CD14-positive monocyte (primary cell): ENCODE data around the gene NTRK2. TPM values are rescaled to one million over a fixed set of nuclear protein-coding genes. Genes with fewer than 3 reads are reported as not detected.

Source experiments
- DNase-seq, 3 donors: peaks; one replicate each; pipeline ENCODE4 v3.0.0-alpha.2; 2011 to 2022
- H2AFZ ChIP-seq: 2 replicates; pipeline ENCODE4 v1.6.0; 2012; ENCODE audit warnings: mild to moderate bottlenecking, low read depth, low read length, inconsistent platforms; ENCODE audit not compliant: insufficient read depth, poor library complexity, severe bottlenecking
- H3K27ac ChIP-seq, 2 donors: 1 replicate in 1 of 2; 2 replicates in 1 of 2; pipeline ENCODE4 v1.5.1; 2012 to 2013; ENCODE audit warnings: low read length in 2 of 2, control low read depth in 1 of 2, inconsistent platforms in 1 of 2, low read depth in 1 of 2, mild to moderate bottlenecking in 1 of 2
- H3K27me3 ChIP-seq, 2 donors: one replicate each; pipeline versions ENCODE4 v1.6.0 to v1.6.1; 2011 to 2013; ENCODE audit warnings: low read length in 2 of 2; ENCODE audit not compliant: control insufficient read depth in 2 of 2, insufficient read depth in 2 of 2
- H3K36me3 ChIP-seq, 2 donors: replicated peaks in 1 of 2; 1 replicate in 1 of 2; 2 replicates in 1 of 2; pipeline versions ENCODE4 v1.5.1 to v1.6.1; 2012 to 2013; ENCODE audit warnings: low read length in 2 of 2, control low read depth in 1 of 2, inconsistent platforms in 1 of 2, mild to moderate bottlenecking in 1 of 2; ENCODE audit not compliant: insufficient read depth in 2 of 2, control insufficient read depth in 1 of 2
- H3K4me1 ChIP-seq, 2 donors: 1 replicate in 1 of 2; 2 replicates in 1 of 2; pipeline versions ENCODE4 v1.5.1 to v1.6.1; 2012 to 2013; ENCODE audit warnings: low read length in 2 of 2, control low read depth in 1 of 2, inconsistent platforms in 1 of 2, mild to moderate bottlenecking in 1 of 2, moderate library complexity in 1 of 2; ENCODE audit not compliant: insufficient read depth in 2 of 2, control insufficient read depth in 1 of 2
- H3K4me2 ChIP-seq: replicated peaks from 2 replicates; pipeline ENCODE3; 2012; ENCODE audit warnings: low read length, moderate library complexity, mild to moderate bottlenecking; ENCODE audit not compliant: poor library complexity, severe bottlenecking; ENCODE audit errors: extremely low read depth
- H3K4me3 ChIP-seq, 3 experiments: fragments of 200-600 bp in 1 of 3; sonication (generic) in 1 of 3; replicated peaks in 1 of 3; 1 replicate in 2 of 3; 2 replicates in 1 of 3; pipeline ENCODE4 v1.5.1; 2011 to 2013; ENCODE audit warnings: low read length in 3 of 3, mild to moderate bottlenecking in 3 of 3, control low read depth in 2 of 3, low read depth in 2 of 3, inconsistent platforms in 1 of 3, moderate library complexity in 1 of 3
- H3K79me2 ChIP-seq: 2 replicates; pipeline ENCODE4 v1.6.0; 2012; ENCODE audit warnings: mild to moderate bottlenecking, control low read depth, inconsistent platforms, low read length, moderate library complexity; ENCODE audit not compliant: insufficient read depth
- H3K9ac ChIP-seq: 2 replicates; pipeline ENCODE4 v1.6.0; 2017; ENCODE audit warnings: low read length, mild to moderate bottlenecking; ENCODE audit not compliant: insufficient read depth, poor library complexity, severe bottlenecking
- H3K9me3 ChIP-seq, 2 donors: replicated peaks in 1 of 2; 1 replicate in 1 of 2; 2 replicates in 1 of 2; pipeline versions ENCODE4 v1.5.1 to v1.6.1; 2012 to 2013; ENCODE audit warnings: low read length in 2 of 2, control low read depth in 1 of 2; ENCODE audit not compliant: control insufficient read depth in 1 of 2, insufficient read depth in 1 of 2
- H4K20me1 ChIP-seq: 2 replicates; pipeline ENCODE4 v1.6.0; 2012; ENCODE audit warnings: mild to moderate bottlenecking, low read length, control low read depth, moderate library complexity; ENCODE audit not compliant: insufficient read depth
- H3K27ac Mint-ChIP-seq, 7 donors: one replicate each; pipeline ENCODE4 v1.8.0; 2020; ENCODE audit warnings: mild to moderate bottlenecking in 7 of 7, mixed read lengths in 7 of 7, moderate library complexity in 6 of 7, inconsistent platforms in 2 of 7
- H3K27me3 Mint-ChIP-seq, 3 donors: one replicate each; pipeline ENCODE4 v1.8.0; 2021 to 2022; ENCODE audit warnings: low read depth in 3 of 3, mild to moderate bottlenecking in 3 of 3, mixed read lengths in 3 of 3, moderate library complexity in 3 of 3, inconsistent platforms in 1 of 3
- H3K36me3 Mint-ChIP-seq, 2 donors: one replicate each; pipeline ENCODE4 v1.8.0; 2020; ENCODE audit warnings: mixed read lengths in 2 of 2, inconsistent platforms in 1 of 2, mild to moderate bottlenecking in 1 of 2
- H3K4me1 Mint-ChIP-seq: one replicate; pipeline ENCODE4 v1.8.0; 2020; ENCODE audit warnings: mild to moderate bottlenecking, mixed read lengths
- H3K4me3 Mint-ChIP-seq, 2 donors: one replicate each; pipeline ENCODE4 v1.8.0; 2020; ENCODE audit warnings: mild to moderate bottlenecking in 2 of 2, mixed read lengths in 2 of 2, moderate library complexity in 1 of 2
- H3K9me3 Mint-ChIP-seq, 7 donors: one replicate each; pipeline ENCODE4 v1.8.0; 2020 to 2022; ENCODE audit warnings: mixed read lengths in 7 of 7, mild to moderate bottlenecking in 6 of 7, moderate library complexity in 6 of 7, inconsistent platforms in 2 of 7
- CTCF ChIP-seq: fragments of 200-600 bp; IDR thresholded peaks from one replicate; pipeline ENCODE4 v1.8.0; 2022; ENCODE audit warnings: antibody characterized with exemption, mild to moderate bottlenecking
- WGBS: methylation state at CpG from one replicate; pipeline ENCODE4 v1.1.5; 2013; ENCODE audit warnings: missing lambda C conversion rate; ENCODE audit not compliant: insufficient coverage; 5-methylcytosine and 5-hydroxymethylcytosine counted together
- intact Hi-C, 2 donors: fragments of 100-400 bp; cut with micrococcal nuclease; formaldehyde crosslinking; loops; one replicate each; pipeline versions ENCODE4 v1.15.0 to v1.15.1; 2023
- polyA plus RNA-seq, 3 donors: library from polyadenylated mRNA; depleted of rRNA in 1 of 3; unstranded in 2 of 3; stranded (reverse) in 1 of 3; fragments of 300-500 nt in 2 of 3; fragments of >200 nt in 1 of 3; fragmentation: Illumina TruSeq in 2 of 3; gene quantifications; 1 replicate in 2 of 3; 2 replicates in 1 of 3; pipeline ENCODE4 v1.2.3, GENCODE V29; 2012 to 2021

The NTRK2 gene
- polyA plus RNA-seq, 3 donors = not detected

- Histone ChIP-seq H3K4me3 (no peak overlapping the region), H3K36me3 (no peaks in the 10 kb centered on the region), H4K20me1 (no peaks in the 10 kb centered on the region), H3K79me2 (no peaks in the 10 kb centered on the region), H3K27me3 (no peaks in the 10 kb centered on the region), H3K4me2 (no peak overlapping the region), H3K9me3 (no peaks in the 10 kb centered on the region), H2AFZ (no peak overlapping the region), H3K9ac (no peak overlapping the region), H3K4me1 (no peaks in the 10 kb centered on the region), H3K27ac (no peak overlapping the region)
- no CpG with 5 or more reads among the region's 1 CpG for WGBS
- no peak overlapping the region for H3K4me3 Mint-ChIP-seq
- H3K27me3 Mint-ChIP-seq = peaks cover 0 to 5% (median 0%) of the 10 kb centered on the region in 3 donors
- no peaks in the 10 kb centered on the region for H3K4me1 Mint-ChIP-seq
- intact Hi-C loops = no loop called here
- no peak for DNase-seq
- H3K36me3 Mint-ChIP-seq = no peaks in the 10 kb centered on the region
- TF ChIP-seq CTCF = no peak
- peaks cover 0 to 4% (median 2%) of the 10 kb centered on the region in 7 donors for H3K9me3 Mint-ChIP-seq
- no peak overlapping the region for H3K27ac Mint-ChIP-seq
These were observed 183.2 kb downstream of the NTRK2 start for GRCh38 chr9:84852617-84853301.

GRCh38 chr9:84856181-84856632 is 186.7 kb downstream of the NTRK2 start:
- Histone ChIP-seq H3K4me2 (no peak overlapping the region), H3K4me3 (no peak overlapping the region), H3K9me3 (no peaks in the 10 kb centered on the region), H3K9ac (no peak overlapping the region), H4K20me1 (no peaks in the 10 kb centered on the region), H3K36me3 (no peaks in the 10 kb centered on the region), H3K4me1 (no peaks in the 10 kb centered on the region), H3K27me3 (no peaks in the 10 kb centered on the region), H2AFZ (no peak overlapping the region), H3K79me2 (no peaks in the 10 kb centered on the region), H3K27ac (no peak overlapping the region)
- no peak overlapping the region for H3K27ac Mint-ChIP-seq
- H3K27me3 Mint-ChIP-seq = peaks cover 0 to 5% (median 2%) of the 10 kb centered on the region in 3 donors
- H3K9me3 Mint-ChIP-seq = peaks cover 0 to 4% (median 3%) of the 10 kb centered on the region in 7 donors
- no peaks in the 10 kb centered on the region for H3K36me3 Mint-ChIP-seq
- no peak for DNase-seq
- H3K4me3 Mint-ChIP-seq = no peak overlapping the region
- TF ChIP-seq CTCF = no peak
- intact Hi-C loops = no loop called here
- no peaks in the 10 kb centered on the region for H3K4me1 Mint-ChIP-seq
- no CpG with 5 or more reads among the region's 4 CpGs for WGBS
